ENCODE results near the gene IVL. TPM values are rescaled to one million over a fixed set of nuclear protein-coding genes. Genes with fewer than 3 reads are reported as not detected.

IVL gene
- polyA plus RNA-seq, 1 donor from 2014 or later, result not detected

DNA sequence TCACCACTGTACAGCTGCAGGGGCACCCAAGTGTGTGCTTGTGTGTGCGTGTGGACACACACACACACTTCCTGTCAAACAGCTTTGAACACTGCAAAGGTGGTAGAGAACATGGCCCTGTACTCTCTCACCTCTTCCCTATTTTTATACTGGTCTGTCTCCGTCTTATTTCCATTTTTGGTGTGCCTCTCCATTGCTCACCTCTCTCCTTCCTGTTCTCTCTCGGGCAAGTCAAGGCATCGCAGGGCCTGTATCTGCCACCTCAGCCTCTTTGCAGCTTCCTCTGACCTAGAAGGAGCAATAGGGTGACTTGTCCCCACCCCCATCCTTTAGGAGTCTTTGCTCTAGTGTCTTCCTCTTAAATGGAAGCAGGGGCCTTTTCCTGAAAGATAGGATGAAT lies 28.0 kb upstream of the IVL start:
- Mint-ChIP-seq H3K9me3 (no peaks in the 10 kb centered on the region), H3K36me3 (no peaks in the 10 kb centered on the region), H3K4me3 (peak overlapping the region in 1 of 4 donors; percentile 12), H3K4me1 (peaks cover 0 to 4% (median 3%) of the 10 kb centered on the region in 3 donors), H3K27me3 (peaks cover 6% of the 10 kb centered on the region), H3K27ac (no peak overlapping the region)

DNA sequence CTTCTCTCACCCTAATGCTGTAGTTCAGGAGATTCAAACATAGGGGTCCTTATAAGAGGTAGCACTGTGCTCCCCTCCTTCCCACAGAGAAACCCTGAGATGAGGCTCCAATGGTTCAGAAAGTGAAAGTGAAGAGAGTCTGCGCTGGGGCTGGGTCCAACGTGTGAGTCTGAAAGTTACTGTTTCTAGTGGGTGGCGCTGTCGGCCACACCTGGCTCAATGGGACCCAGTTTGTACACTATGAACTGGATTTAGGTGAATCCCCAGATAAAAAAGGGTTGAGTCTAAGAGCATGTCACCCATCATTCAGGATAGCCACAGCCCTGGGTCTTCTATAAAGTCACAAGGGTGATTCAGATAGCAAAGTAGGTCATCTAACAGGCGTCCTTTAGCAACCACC lies 27.4 kb upstream of the IVL start:
- Mint-ChIP-seq H3K4me1 (peaks cover 0 to 4% (median 3%) of the 10 kb centered on the region in 3 donors), H3K36me3 (no peaks in the 10 kb centered on the region), H3K27me3 (peaks cover 2% of the 10 kb centered on the region), H3K27ac (peak overlapping the region in 1 of 3 donors; percentile 9), H3K9me3 (no peaks in the 10 kb centered on the region), H3K4me3 (peak overlapping the region in 1 of 4 donors; percentile 18)

DNA sequence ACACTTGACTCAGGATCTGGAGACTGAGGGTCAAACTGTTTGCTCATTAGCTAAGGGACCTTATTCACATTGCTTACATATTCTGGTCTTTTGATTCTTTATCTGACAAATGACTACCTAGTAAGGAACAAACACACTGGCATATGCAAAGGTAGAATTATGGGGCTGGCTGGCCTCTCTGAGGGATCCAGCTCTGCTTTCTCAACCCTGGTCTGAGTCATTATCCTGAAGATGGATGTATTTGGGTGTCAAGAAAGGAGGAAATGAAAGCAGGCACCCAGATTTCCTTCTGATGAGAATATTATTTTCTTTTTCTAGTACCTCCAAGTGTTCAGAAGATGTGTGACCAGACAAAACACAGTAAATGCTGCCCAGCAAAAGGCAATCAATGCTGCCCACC lies 24.3 kb upstream of the IVL start:
- Mint-ChIP-seq H3K36me3 (no peaks in the 10 kb centered on the region), H3K4me3 (no peak overlapping the region), H3K4me1 (peaks cover 0 to 4% (median 3%) of the 10 kb centered on the region in 3 donors), H3K27ac (no peak overlapping the region), H3K27me3 (peaks cover 2% of the 10 kb centered on the region), H3K9me3 (no peaks in the 10 kb centered on the region)

DNA sequence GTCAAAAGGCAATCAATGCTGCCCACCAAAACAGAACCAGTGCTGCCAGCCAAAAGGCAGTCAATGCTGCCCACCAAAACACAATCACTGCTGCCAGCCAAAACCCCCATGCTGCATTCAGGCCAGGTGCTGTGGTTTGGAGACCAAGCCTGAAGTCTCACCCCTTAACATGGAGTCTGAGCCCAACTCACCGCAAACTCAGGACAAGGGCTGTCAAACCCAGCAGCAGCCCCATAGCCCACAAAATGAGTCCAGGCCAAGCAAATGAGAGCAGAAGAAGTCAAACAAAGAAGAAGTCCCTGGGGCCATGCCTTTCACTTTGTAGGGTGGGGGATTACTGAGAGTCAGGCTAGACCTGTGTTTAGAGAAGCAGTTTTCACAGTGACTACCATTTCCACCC lies 23.8 kb upstream of the IVL start:
- Mint-ChIP-seq H3K9me3 (no peaks in the 10 kb centered on the region), H3K4me3 (no peak overlapping the region), H3K27me3 (peaks cover 4% of the 10 kb centered on the region), H3K36me3 (no peaks in the 10 kb centered on the region), H3K4me1 (peaks cover 0 to 4% (median 3%) of the 10 kb centered on the region in 3 donors), H3K27ac (no peak overlapping the region)

DNA sequence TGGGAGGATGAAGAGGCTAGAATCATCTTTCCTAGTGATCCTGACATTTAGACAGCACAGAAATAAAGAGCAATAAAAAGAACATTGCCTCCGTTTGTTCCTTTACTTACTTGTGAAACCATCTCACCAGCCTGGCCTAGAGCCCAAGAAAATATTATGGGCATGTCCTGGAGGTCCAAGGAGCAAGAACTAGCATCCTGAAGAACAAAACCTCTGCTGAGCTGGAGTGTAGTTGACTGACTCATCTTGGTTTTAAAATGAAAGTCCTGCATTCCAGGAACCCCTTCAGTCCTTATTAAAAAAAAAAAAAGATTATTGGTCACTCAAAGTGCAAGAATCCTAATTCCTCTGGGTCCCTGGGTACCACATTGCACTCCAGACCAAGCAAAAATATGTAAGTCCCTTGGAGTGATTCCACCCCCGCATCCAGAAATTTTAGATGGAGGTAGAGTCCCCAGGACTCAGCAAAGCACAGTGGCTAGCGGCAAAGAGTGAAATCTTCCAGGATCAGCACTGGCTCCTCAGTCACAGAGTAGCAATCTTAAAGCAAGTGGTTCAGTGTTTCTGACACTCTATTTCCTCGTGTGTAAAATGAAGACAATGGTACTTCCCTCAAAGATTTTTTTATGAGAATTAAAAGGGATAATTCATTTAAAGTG lies 23.3 kb upstream of the IVL start:
- H3K4me1 Mint-ChIP-seq, result no peaks in the 10 kb centered on the region
- peaks cover 4% of the 10 kb centered on the region for H3K27me3 Mint-ChIP-seq
- H3K4me3 Mint-ChIP-seq, result no peak overlapping the region
- H3K9me3 Mint-ChIP-seq, result no peaks in the 10 kb centered on the region
- H3K36me3 Mint-ChIP-seq, result no peaks in the 10 kb centered on the region
- H3K27ac Mint-ChIP-seq, result no peak overlapping the region

DNA sequence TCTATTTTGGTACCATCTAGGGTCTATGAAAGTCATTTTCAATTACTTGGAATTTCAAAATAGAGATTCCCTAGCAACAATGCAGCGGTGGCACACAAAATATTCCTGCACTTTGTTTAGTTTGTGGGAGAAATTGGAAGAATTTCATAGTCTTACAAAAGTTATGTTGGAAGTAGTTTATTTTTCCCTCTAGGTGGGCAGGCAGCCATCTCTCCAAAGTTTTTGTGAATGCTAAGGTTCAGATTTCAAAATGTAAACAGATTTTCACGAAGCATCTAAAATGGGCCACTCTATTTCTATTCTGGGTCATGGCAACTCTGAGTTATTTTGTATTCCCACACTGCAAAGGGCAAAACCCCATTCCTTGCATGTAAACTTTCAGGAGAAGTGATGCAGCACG lies 22.3 kb upstream of the IVL start:
- no peaks in the 10 kb centered on the region for H3K9me3 Mint-ChIP-seq
- no peaks in the 10 kb centered on the region for H3K4me1 Mint-ChIP-seq
- no peaks in the 10 kb centered on the region for H3K36me3 Mint-ChIP-seq
- H3K27ac Mint-ChIP-seq, result no peak overlapping the region
- H3K4me3 Mint-ChIP-seq, result no peak overlapping the region
- peaks cover 4% of the 10 kb centered on the region for H3K27me3 Mint-ChIP-seq

DNA sequence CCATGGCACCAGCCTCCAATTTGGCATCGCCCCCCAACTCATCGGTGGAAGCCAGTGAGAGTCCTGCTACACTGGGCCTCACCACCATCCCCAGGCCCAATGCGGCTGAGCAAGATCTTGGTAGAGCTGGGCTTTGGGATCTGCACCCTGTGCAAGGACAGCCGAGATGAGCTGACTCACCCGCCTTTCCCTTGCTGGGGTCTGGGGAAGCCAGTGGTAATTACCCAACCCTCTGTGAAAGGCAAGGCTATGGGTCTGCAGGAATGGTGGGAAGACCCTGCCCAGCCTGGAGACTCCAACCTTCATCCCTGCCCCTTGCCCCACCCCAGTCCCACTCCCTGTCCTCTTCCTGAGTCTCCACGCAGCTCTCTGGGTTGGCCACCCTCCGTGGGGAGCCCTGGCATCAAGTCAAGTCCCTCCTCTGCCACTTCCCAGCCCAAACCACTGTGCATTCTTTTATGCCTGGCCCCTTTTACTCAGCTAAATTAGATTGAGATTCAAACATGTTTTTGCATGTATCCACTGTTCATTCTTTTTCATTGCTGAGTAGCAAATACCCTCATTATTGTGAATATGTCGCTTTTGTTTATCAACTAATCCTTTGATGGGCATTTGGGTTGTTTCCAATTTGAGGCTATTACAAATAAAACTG lies 21.5 kb upstream of the IVL start:
- peaks cover 4% of the 10 kb centered on the region for H3K27me3 Mint-ChIP-seq
- no peaks in the 10 kb centered on the region for H3K36me3 Mint-ChIP-seq
- no peaks in the 10 kb centered on the region for H3K9me3 Mint-ChIP-seq
- H3K27ac Mint-ChIP-seq, result no peak overlapping the region
- no peak overlapping the region for H3K4me3 Mint-ChIP-seq
- H3K4me1 Mint-ChIP-seq, result no peaks in the 10 kb centered on the region

DNA sequence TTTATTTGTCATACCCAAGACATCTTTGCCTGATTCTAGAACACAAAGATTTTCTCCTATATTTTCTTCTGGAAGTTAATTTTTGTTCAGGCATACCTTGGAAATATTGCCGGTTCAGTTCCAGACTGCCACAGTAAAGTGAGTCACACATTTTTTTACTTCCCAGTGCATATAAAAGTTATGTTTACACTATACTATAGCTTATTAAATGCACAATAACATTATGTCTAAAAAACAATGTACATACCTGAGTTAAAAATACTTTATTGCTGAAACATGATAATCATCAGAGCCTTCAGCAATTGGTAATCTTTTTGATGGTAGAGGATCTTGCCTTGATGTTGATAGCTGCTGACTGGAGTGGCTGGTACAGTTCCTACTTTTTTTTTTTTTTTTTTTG lies 20.2 kb upstream of the IVL start:
- Mint-ChIP-seq H3K4me3 (no peak overlapping the region), H3K27me3 (peaks cover 4% of the 10 kb centered on the region), H3K27ac (no peak overlapping the region), H3K36me3 (no peaks in the 10 kb centered on the region), H3K4me1 (no peaks in the 10 kb centered on the region), H3K9me3 (no peaks in the 10 kb centered on the region)

DNA sequence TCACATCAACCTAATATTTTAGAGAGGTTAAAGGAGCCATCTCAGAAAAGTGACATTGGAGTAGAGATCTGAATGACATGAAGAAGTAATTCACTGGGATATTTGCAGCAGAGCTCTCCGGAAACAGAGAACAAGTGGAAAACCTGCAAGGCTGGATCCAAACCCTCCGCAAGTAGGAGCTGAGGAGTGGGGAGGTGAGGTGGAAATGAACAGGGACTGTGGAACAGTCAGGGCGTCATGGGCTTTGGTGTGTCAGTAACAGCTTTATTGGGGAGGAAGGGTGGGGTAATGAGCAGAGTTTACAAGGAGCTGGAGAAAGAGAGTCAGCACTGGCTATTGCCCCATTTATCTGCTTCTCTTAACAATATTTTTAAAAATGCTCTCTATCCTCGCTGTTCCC lies 9.3 kb upstream of the IVL start:
- Mint-ChIP-seq H3K4me1 (no peaks in the 10 kb centered on the region), H3K27me3 (peaks cover 3% of the 10 kb centered on the region), H3K36me3 (no peaks in the 10 kb centered on the region), H3K27ac (no peak overlapping the region), H3K9me3 (no peaks in the 10 kb centered on the region), H3K4me3 (no peak overlapping the region)

DNA sequence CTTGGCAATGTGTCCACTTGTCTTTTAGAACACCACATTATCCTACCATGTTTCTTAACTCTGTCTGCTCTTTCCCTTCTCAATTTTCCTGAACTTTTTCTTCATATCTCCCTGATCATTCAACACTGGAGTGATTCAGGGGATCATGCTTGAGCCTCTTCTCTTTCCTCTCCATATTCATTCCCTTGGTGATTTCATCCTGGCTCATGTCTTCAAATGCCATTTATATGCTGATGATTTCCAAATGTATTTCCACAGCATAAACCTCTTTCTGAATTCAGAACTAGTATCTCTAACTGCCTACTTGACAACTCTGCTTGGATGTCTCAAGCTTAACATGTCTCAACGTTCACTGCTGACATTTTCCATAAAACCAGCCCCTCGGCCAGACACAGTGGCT lies 8.5 kb upstream of the IVL start:
- H3K27me3 Mint-ChIP-seq, result peaks cover 1% of the 10 kb centered on the region
- no peak overlapping the region for H3K27ac Mint-ChIP-seq
- H3K9me3 Mint-ChIP-seq, result no peaks in the 10 kb centered on the region
- no peaks in the 10 kb centered on the region for H3K36me3 Mint-ChIP-seq
- H3K4me1 Mint-ChIP-seq, result no peaks in the 10 kb centered on the region
- H3K4me3 Mint-ChIP-seq, result no peak overlapping the region

DNA sequence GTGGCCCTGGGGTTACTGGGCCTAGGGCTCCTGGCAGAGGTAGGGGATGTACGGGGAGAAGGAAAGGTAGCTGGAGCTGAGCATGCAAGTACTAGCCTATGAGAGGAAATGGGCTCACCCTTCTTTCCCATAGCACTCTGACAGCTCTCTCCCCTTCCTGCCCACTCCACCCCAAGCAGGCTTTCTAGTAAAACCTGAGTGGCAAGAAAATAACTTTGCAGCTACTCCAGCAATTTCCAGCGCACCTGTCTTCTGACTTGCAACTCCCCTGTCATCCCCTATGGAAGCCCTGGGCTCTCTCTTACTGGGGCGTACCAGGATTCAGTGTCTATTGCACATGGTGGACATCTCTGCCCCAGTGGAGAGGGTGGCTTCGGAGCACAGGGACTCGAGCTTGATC lies 6.7 kb upstream of the IVL start:
- H3K4me3 Mint-ChIP-seq, result no peak overlapping the region
- no peaks in the 10 kb centered on the region for H3K36me3 Mint-ChIP-seq
- H3K27me3 Mint-ChIP-seq, result peaks cover 5% of the 10 kb centered on the region
- no peaks in the 10 kb centered on the region for H3K9me3 Mint-ChIP-seq
- H3K4me1 Mint-ChIP-seq, result no peaks in the 10 kb centered on the region
- H3K27ac Mint-ChIP-seq, result no peak overlapping the region

DNA sequence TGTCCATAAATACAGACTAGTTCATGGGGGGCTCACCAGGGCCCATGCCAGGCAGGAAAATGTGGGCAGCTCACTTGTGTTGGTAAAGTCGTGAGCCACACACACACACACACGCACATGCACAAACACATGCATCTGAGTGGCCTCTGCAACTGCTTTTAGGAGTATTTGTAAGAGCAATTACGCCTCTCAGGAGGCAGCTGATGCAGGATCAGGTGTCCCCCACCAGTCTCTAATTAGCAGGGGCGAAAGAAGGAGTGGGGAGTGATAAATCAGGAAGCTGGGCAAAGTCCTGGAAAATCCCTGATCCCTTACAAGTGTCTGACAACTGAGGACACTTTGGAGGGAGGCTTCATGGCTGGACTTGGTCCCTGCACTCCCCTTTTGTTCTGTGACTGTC lies 5.7 kb upstream of the IVL start:
- no peaks in the 10 kb centered on the region for H3K9me3 Mint-ChIP-seq

DNA sequence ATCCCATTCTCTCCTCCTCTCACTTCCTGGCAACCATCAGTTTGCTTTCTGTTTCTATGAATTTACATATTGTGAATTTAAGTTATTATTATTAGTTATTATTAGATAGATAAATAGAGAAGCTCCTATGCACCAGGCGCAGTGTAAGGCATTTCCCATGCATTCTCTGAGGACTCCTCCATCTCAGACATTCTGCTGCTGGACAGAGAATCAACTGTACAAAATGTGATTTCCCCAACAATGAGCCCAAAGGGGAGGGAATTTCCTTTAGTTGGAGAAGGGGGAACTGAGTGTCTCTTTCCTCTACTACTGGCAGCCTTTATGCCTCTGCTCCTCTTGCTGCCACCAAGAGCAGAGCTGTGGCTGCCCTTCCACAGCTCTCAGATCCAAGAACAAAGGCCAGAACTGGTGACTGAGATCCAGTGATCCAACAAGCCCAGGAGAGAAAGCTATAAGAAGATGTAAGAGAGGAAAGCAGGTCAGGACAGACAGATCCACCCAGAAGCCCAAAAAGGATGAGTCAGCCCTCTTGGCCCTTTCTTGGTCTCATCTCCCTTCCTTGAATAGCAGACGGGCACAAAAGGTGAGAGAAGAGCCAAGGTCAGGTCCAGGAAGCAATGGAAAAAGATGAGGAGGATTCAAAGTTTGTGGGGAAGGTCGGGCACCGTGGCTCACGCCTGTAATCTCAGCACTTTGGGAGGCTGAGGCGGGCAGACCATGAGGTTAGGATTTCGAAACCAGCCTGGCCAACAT lies 3.5 kb upstream of the IVL start:
- Mint-ChIP-seq H3K27me3 (peaks cover 12% of the 10 kb centered on the region), H3K27ac (no peak overlapping the region), H3K36me3 (no peaks in the 10 kb centered on the region), H3K4me3 (no peak overlapping the region), H3K4me1 (no peaks in the 10 kb centered on the region), H3K9me3 (peaks cover 0 to 2% (median 0%) of the 10 kb centered on the region in 3 donors)

More for the DNA sequence above, 5.7 kb upstream of the IVL start:
- H3K4me1 Mint-ChIP-seq, result no peaks in the 10 kb centered on the region
- H3K4me3 Mint-ChIP-seq, result no peak overlapping the region
- no peaks in the 10 kb centered on the region for H3K36me3 Mint-ChIP-seq
- H3K27ac Mint-ChIP-seq, result no peak overlapping the region
- peaks cover 6% of the 10 kb centered on the region for H3K27me3 Mint-ChIP-seq

DNA sequence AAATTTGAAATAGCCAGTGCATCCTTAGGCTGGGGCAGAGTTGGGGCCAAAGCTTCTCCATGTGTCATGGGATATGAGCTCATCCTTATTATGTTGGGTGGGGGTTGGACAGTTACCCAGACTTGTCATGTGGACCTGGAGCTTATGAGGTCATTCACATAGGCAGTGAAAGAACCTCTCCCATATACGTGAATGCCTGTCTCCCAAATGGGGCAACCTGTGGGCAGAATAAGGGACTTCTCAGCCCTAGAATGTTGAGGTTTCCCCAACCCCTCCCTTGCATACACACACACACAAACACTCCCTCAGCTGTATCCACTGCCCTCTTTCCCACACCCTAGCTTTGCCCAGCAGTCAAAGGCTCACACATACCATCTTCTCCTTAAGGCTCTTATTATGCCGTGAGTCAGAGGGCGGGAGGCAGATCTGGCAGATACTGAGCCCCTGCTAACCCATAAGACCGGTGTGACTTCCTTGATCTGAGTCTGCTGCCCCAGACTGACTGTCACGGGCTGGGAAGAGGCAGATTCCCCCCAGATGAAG lies 2.3 kb upstream of the IVL start:
- no peaks in the 10 kb centered on the region for H3K36me3 Mint-ChIP-seq
- H3K27ac Mint-ChIP-seq, result no peak overlapping the region

DNA sequence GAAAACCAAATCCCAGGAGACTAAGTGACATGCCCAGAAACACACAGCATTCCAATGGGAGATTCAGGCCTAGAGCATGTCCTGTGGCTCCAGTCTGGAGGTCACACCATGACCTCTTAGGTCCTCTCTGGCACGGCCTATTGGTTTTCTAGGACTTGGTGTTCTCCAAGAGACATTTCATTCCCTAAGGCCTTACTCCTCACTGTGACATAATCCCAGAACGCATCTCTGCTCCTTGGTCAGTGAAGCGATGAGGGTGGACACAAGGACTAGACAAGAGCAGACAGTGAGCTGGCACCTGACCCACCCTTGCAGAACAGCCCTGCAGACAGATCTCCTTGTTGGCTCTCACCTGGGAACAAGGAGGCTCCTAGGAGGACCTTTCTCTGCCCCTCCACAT lies 860 bp downstream of the IVL start:
- no peak overlapping the region for H3K4me3 Mint-ChIP-seq
- no peak overlapping the region for H3K27ac Mint-ChIP-seq
- H3K36me3 Mint-ChIP-seq, result no peaks in the 10 kb centered on the region
- H3K9me3 Mint-ChIP-seq, result peaks cover 0 to 5% (median 0%) of the 10 kb centered on the region in 3 donors
- H3K4me1 Mint-ChIP-seq, result no peaks in the 10 kb centered on the region
- H3K27me3 Mint-ChIP-seq, result peaks cover 21% of the 10 kb centered on the region

More for the DNA sequence above, 2.3 kb upstream of the IVL start:
- peaks cover 12% of the 10 kb centered on the region for H3K27me3 Mint-ChIP-seq
- H3K4me1 Mint-ChIP-seq, result no peaks in the 10 kb centered on the region
- no peak overlapping the region for H3K4me3 Mint-ChIP-seq
- H3K9me3 Mint-ChIP-seq, result peaks cover 0 to 5% (median 0%) of the 10 kb centered on the region in 3 donors

Data from IgD-negative memory B cell (primary cell).